Mesenchymal stem cell (in vitro differentiated cells and primary cell): ENCODE data around the gene LIPC. TPM values are rescaled to one million over a fixed set of nuclear protein-coding genes. Genes with fewer than 3 reads are reported as not detected.

Source experiments
- DNase-seq: peaks from one replicate; pipeline ENCODE4 v3.0.0-alpha.2; 2013
- H2AFZ ChIP-seq: one replicate; pipeline ENCODE4 v1.6.1; 2013; ENCODE audit warnings: low read depth, mild to moderate bottlenecking, control low read depth, inconsistent platforms, low read length, moderate library complexity
- H2AK5ac ChIP-seq: 2 replicates; pipeline ENCODE4 v1.6.1; 2013; ENCODE audit warnings: low read length, moderate library complexity, mild to moderate bottlenecking, inconsistent platforms; ENCODE audit not compliant: severe bottlenecking
- H2BK120ac ChIP-seq: one replicate; pipeline ENCODE4 v1.6.1; 2013; ENCODE audit warnings: low read depth, mild to moderate bottlenecking, inconsistent platforms, low read length, moderate library complexity
- H2BK12ac ChIP-seq, 2 experiments: one replicate each; pipeline ENCODE4 v1.6.1; 2013; ENCODE audit warnings: inconsistent platforms in 2 of 2, low read length in 2 of 2, mild to moderate bottlenecking in 2 of 2, moderate library complexity in 2 of 2, control low read depth in 1 of 2
- H2BK15ac ChIP-seq: one replicate; pipeline ENCODE4 v1.6.1; 2013; ENCODE audit warnings: mild to moderate bottlenecking, low read depth, inconsistent platforms; ENCODE audit not compliant: poor library complexity, severe bottlenecking
- H2BK5ac ChIP-seq: 2 replicates; pipeline ENCODE4 v1.6.1; 2013; ENCODE audit warnings: low read depth, mild to moderate bottlenecking, low read length, control low read depth, inconsistent platforms; ENCODE audit not compliant: poor library complexity, severe bottlenecking
- H3K14ac ChIP-seq, 2 experiments: one replicate each; pipeline ENCODE4 v1.6.1; 2013; ENCODE audit warnings: inconsistent platforms in 2 of 2, low read length in 2 of 2, control low read depth in 1 of 2, mild to moderate bottlenecking in 1 of 2, moderate library complexity in 1 of 2
- H3K18ac ChIP-seq, 2 experiments: one replicate each; pipeline ENCODE4 v1.6.1; 2013; ENCODE audit warnings: inconsistent platforms in 2 of 2, low read length in 2 of 2, control low read depth in 1 of 2, low read depth in 1 of 2, mild to moderate bottlenecking in 1 of 2
- H3K23ac ChIP-seq, 2 experiments: one replicate each; pipeline ENCODE4 v1.6.1; 2013; ENCODE audit warnings: inconsistent platforms in 2 of 2, low read length in 2 of 2, mild to moderate bottlenecking in 2 of 2, moderate library complexity in 2 of 2, control low read depth in 1 of 2
- H3K27ac ChIP-seq: 2 replicates; pipeline ENCODE4 v1.5.1; 2013; ENCODE audit warnings: mild to moderate bottlenecking, moderate library complexity, low read length, control low read depth, inconsistent platforms; ENCODE audit not compliant: poor library complexity, severe bottlenecking
- H3K27me3 ChIP-seq, 2 experiments: 2 replicates each; pipeline versions ENCODE4 v1.6.1 to v1.7.0; 2013; ENCODE audit warnings: low read length in 2 of 2, mild to moderate bottlenecking in 2 of 2, moderate library complexity in 2 of 2, control low read depth in 1 of 2, inconsistent platforms in 1 of 2; ENCODE audit not compliant: control insufficient read depth in 1 of 2, insufficient read depth in 1 of 2
- H3K36me3 ChIP-seq, 2 experiments: 2 replicates each; pipeline versions ENCODE4 v1.6.1 to v1.7.0; 2013; ENCODE audit warnings: low read length in 2 of 2, control low read depth in 1 of 2, inconsistent platforms in 1 of 2, low read depth in 1 of 2, mild to moderate bottlenecking in 1 of 2; ENCODE audit not compliant: insufficient read depth in 2 of 2, control insufficient read depth in 1 of 2
- H3K4ac ChIP-seq, 2 experiments: one replicate each; pipeline ENCODE4 v1.6.1; 2013; ENCODE audit warnings: inconsistent platforms in 2 of 2, low read length in 2 of 2, mild to moderate bottlenecking in 2 of 2, moderate library complexity in 2 of 2, control low read depth in 1 of 2, low read depth in 1 of 2
- H3K4me1 ChIP-seq: 2 replicates; pipeline ENCODE4 v1.6.1; 2013; ENCODE audit warnings: low read depth, low read length, control low read depth; ENCODE audit not compliant: control insufficient read depth, insufficient read depth
- H3K4me2 ChIP-seq: 2 replicates; pipeline ENCODE4 v1.6.1; 2013; ENCODE audit warnings: low read length, mild to moderate bottlenecking, inconsistent platforms; ENCODE audit not compliant: poor library complexity, severe bottlenecking
- H3K4me3 ChIP-seq, 2 experiments: 2 replicates each; pipeline versions ENCODE4 v1.5.1 to v1.7.0; 2013; ENCODE audit warnings: low read length in 2 of 2, mild to moderate bottlenecking in 2 of 2, control low read depth in 1 of 2, low read depth in 1 of 2; ENCODE audit not compliant: insufficient read depth in 1 of 2
- H3K79me1 ChIP-seq: replicated peaks from 2 replicates; pipeline ENCODE4 v1.6.1; 2013; ENCODE audit warnings: mild to moderate bottlenecking, control low read depth, low read length, inconsistent platforms; ENCODE audit not compliant: poor library complexity, severe bottlenecking
- H3K9ac ChIP-seq: 2 replicates; pipeline ENCODE4 v1.7.0; 2013; ENCODE audit warnings: mild to moderate bottlenecking, low read length, moderate library complexity
- H3K9me3 ChIP-seq: 2 replicates; pipeline ENCODE4 v1.7.0; 2013; ENCODE audit warnings: mild to moderate bottlenecking, low read length; ENCODE audit not compliant: control insufficient read depth
- H4K8ac ChIP-seq: one replicate; pipeline ENCODE4 v1.6.1; 2013; ENCODE audit warnings: inconsistent platforms, mild to moderate bottlenecking, low read length, moderate library complexity
- H4K91ac ChIP-seq: one replicate; pipeline ENCODE4 v1.6.1; 2013; ENCODE audit warnings: mild to moderate bottlenecking, low read length, inconsistent platforms
- WGBS: methylation state at CpG from one replicate; pipeline ENCODE4 v1.1.7; 2013; ENCODE audit warnings: mixed read lengths; 5-methylcytosine and 5-hydroxymethylcytosine counted together
- polyA plus RNA-seq, 2 experiments: library from polyadenylated mRNA; stranded (reverse); fragments of 200-250 nt; gene quantifications; one replicate each; pipeline ENCODE4 v1.2.3, GENCODE V29; 2013

LIPC gene
- not detected for polyA plus RNA-seq (2013, experiment 1 of 2)
- polyA plus RNA-seq (2013, experiment 2 of 2), result not detected

DNA sequence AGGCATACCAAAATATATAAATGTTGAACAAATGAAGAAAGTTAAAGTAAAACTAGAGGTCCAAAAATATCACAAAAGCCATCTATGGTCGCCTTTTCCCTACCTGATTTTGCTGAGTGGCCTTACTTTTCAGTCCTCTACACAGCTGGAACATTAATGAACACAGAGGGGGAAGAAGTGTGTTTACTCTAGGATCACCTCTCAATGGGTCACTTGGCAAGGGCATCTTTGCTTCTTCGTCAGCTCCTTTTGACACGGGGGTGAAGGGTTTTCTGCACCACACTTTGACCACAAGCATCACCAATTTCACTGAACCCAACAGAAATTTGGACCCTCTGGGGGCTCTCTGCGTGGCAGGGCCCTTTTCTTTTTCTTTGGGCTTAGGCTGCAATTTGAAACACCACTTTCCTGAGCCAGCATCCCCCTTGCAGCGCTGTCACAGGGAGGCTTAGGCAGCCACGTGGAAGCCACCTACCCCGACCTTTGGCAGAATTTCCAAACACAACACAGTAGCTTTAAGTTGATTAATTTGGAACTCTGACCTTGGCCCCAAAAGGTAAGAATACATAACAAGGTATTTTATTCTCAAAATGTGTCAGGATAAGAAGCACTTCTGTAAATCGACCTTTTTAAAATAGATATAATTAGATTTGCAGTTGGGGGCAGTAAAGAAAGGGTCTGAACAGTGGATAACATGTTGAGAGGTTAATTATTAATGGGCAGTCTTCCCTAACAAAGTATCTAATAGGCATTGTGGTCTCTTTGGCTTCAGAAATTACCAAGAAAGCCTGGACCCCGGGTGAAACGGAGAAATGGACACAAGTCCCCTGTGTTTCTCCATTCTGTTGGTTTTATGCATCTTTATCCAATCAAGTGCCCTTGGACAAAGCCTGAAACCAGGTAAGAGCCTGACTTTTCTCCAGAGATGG lies at the start of gene LIPC:
Gene LIPC, plus strand, starts transcription at position 771 of the 929 bp plus-strand sequence. Its CDS starts 42 bp downstream, at position 813.
- Histone ChIP-seq H3K9me3 (no peaks in the 10 kb centered on the region), H3K79me1 (no peaks in the 10 kb centered on the region), H2BK12ac (no peak within 1 kb of the TSS), H2BK120ac (no peak within 1 kb of the TSS), H4K91ac (no peak within 1 kb of the TSS), H3K36me3 (no peaks in the 10 kb centered on the region), H2AFZ (no peak within 1 kb of the TSS), H2BK15ac (peak within 1 kb of the TSS; percentile 12), H4K8ac (no peak within 1 kb of the TSS), H3K4ac (no peak within 1 kb of the TSS), H3K18ac (no peak within 1 kb of the TSS), H3K4me2 (no peak within 1 kb of the TSS), H3K23ac (no peak within 1 kb of the TSS), H3K27me3 (no peaks in the 10 kb centered on the region), H2AK5ac (peak within 1 kb of the TSS; percentile 21), H3K14ac (no peak within 1 kb of the TSS), H3K9ac (no peak within 1 kb of the TSS), H3K4me1 (peaks cover 4% of the 10 kb centered on the region), H3K4me3 (no peak within 1 kb of the TSS), H2BK5ac (no peak within 1 kb of the TSS), H3K27ac (no peak within 1 kb of the TSS)
- no peak for DNase-seq
- 77% methylated on average over 9 of the region's 10 CpGs for WGBS

DNA sequence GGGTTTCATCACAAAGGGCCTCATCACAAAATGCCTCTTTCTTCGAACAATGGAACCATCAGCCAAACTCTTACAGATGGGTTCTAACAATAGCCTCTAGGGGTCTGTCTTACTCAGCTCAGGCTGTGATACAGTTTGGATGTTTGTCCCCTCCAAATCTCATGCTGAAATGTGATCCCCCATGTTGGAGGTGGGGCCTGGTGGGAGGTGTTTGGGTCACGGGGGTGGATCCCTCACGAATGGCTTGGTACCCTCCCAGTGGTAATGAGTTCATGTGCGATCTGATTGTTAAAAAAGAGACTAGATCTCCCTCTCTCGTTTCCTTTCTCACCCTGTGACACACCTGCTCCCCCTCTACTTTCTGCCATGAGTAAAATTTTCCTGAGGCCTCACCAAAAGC lies 47.9 kb upstream of the LIPC start:
- no peak overlapping the region for H3K23ac ChIP-seq
- 88% methylated on average over 5 of the region's 5 CpGs for WGBS
- H3K9ac ChIP-seq, result no peak overlapping the region
- no peak overlapping the region for H2AK5ac ChIP-seq
- H2AFZ ChIP-seq, result no peak overlapping the region
- no peaks in the 10 kb centered on the region for H3K79me1 ChIP-seq
- H2BK15ac ChIP-seq, result no peak overlapping the region
- no peaks in the 10 kb centered on the region for H3K36me3 ChIP-seq
- H3K9me3 ChIP-seq, result no peaks in the 10 kb centered on the region
- peak overlapping the region in 1 of 2 experiments; percentile 91 for H2BK12ac ChIP-seq
- no peak overlapping the region for H3K4ac ChIP-seq
- no peak overlapping the region for H2BK5ac ChIP-seq
- H3K18ac ChIP-seq, result no peak overlapping the region
- H2BK120ac ChIP-seq, result no peak overlapping the region
- DNase-seq, result no peak
- no peak overlapping the region for H3K4me2 ChIP-seq
- no peaks in the 10 kb centered on the region for H3K4me1 ChIP-seq
- no peaks in the 10 kb centered on the region for H3K27me3 ChIP-seq
- H3K27ac ChIP-seq, result no peak overlapping the region
- H4K8ac ChIP-seq, result no peak overlapping the region
- H3K14ac ChIP-seq, result no peak overlapping the region
- H3K4me3 ChIP-seq, result no peak overlapping the region
- no peak overlapping the region for H4K91ac ChIP-seq

DNA sequence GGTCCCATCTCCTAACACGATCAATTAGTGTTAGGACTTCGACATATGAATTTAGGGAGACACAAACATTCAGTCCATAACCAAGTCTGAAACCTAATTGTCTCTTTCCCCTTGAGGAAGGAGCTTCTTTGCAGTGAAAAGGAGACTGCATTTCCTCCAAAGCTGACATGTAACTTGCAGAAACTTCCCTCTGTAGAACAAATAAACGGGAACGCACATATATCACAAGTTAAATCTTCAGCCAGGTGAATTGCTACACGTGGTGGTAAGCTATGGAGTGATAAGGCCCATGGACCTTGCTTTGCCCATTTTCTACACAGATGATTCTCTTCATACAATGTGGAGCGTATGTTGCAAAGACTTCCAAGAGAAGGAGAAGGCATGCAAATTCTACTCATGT lies 47.1 kb upstream of the LIPC start:
- Histone ChIP-seq H3K23ac (no peak overlapping the region), H3K9me3 (no peaks in the 10 kb centered on the region), H2BK5ac (no peak overlapping the region), H2AFZ (no peak overlapping the region), H3K18ac (no peak overlapping the region), H4K91ac (no peak overlapping the region), H3K27ac (no peak overlapping the region), H3K27me3 (no peaks in the 10 kb centered on the region), H2BK12ac (no peak overlapping the region), H2BK120ac (no peak overlapping the region), H3K14ac (no peak overlapping the region), H3K36me3 (no peaks in the 10 kb centered on the region), H2BK15ac (no peak overlapping the region), H3K9ac (no peak overlapping the region), H3K4ac (peak overlapping the region in 1 of 2 experiments; percentile 27), H2AK5ac (no peak overlapping the region), H3K4me2 (no peak overlapping the region), H3K79me1 (no peaks in the 10 kb centered on the region), H3K4me3 (no peak overlapping the region), H3K4me1 (peaks cover 2% of the 10 kb centered on the region), H4K8ac (peak overlapping the region; percentile 7)
- no peak for DNase-seq
- 95% methylated on average over 6 of the region's 6 CpGs for WGBS

DNA sequence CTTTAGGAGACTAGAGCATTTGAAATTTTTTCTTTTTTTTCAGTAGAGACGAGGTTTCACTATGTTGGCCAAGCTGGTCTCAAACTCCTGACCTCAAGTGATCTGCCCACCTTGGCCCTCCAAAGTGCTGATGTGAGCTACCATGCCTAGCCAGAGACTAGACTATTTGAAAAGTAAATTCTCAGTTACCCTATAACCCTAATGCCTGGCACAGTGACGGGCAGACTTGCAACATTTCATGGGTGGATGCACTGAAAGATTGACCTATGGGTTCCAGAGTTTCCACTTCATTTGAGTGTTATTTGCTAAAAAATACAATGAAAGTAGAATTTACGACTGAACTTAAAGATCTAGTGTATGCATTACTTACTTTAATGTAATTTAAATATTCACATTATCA lies 45.7 kb upstream of the LIPC start:
- H3K4me1 ChIP-seq, result peaks cover 2% of the 10 kb centered on the region
- no peak overlapping the region for H2BK15ac ChIP-seq
- no peak overlapping the region for H2BK12ac ChIP-seq
- no peak overlapping the region for H3K4ac ChIP-seq
- no peaks in the 10 kb centered on the region for H3K79me1 ChIP-seq
- no peak overlapping the region for H3K4me2 ChIP-seq
- no peak overlapping the region for H2AK5ac ChIP-seq
- no peaks in the 10 kb centered on the region for H3K9me3 ChIP-seq
- H3K14ac ChIP-seq, result no peak overlapping the region
- H4K8ac ChIP-seq, result no peak overlapping the region
- no peaks in the 10 kb centered on the region for H3K36me3 ChIP-seq
- no peak overlapping the region for H2BK5ac ChIP-seq
- peak overlapping the region; percentile 81 for H3K9ac ChIP-seq
- no peak overlapping the region for H2BK120ac ChIP-seq
- H4K91ac ChIP-seq, result no peak overlapping the region
- no peak overlapping the region for H3K4me3 ChIP-seq
- WGBS, result 81% methylated on average over 2 of the region's 3 CpGs
- no peak for DNase-seq
- no peak overlapping the region for H3K18ac ChIP-seq
- no peak overlapping the region for H3K23ac ChIP-seq
- no peak overlapping the region for H3K27ac ChIP-seq
- no peaks in the 10 kb centered on the region for H3K27me3 ChIP-seq
- no peak overlapping the region for H2AFZ ChIP-seq
